ENCODE data around the gene PACS1.

DNA sequence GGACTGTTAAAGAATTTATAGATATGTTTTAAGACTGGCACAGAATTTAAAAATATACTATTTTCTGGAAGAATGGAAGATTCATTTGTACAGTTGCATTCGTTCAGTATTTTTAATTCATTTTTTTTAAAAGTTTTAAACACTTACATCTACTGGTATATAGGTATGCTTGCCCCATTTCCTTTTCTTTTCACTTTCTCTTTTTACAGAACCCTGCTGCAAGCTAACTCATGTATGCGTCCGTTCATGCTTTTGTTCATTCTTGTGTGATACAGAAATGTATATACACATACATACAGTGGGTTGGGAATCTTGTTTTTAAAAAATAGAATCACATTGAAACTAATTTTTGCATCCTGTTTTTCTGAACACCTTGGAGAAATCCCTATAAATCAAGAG, 31.0 kb downstream of the PACS1 start:
- TF ChIP-seq CTCF (IDR thresholded peaks at IDR 0.05) (no peak), POLR2AphosphoS5 (IDR thresholded peaks at IDR 0.05; ENCODE audit: low read depth, low read length) (no peak)

Data from Panc1 (cell line).